ENCODE data around the gene NPM1.
A peak's percentile ranks its signal among the peaks of the same experiment; 100 is the strongest.

The NPM1 gene

GRCh38 chr5:171418316-171418981, 30.8 kb downstream of the NPM1 start (continued):
- no peak for TF ChIP-seq REPIN1 (tag by site-specific recombination; IDR thresholded peaks at IDR 0.05; ENCODE audit: low read depth)
- no peak for TF ChIP-seq ZNF677 (tag by site-specific recombination; IDR thresholded peaks at IDR 0.05)
- no peak for TF ChIP-seq ZNF112 (tag by site-specific recombination; IDR thresholded peaks at IDR 0.05)
- TF ChIP-seq ZBTB17 (tag by site-specific recombination; IDR thresholded peaks at IDR 0.05), result no peak
- TF ChIP-seq BCL11A (tag by site-specific recombination; IDR thresholded peaks at IDR 0.05; ENCODE audit: low read depth), result peak; percentile 61
- TF ChIP-seq, protein P1, sequence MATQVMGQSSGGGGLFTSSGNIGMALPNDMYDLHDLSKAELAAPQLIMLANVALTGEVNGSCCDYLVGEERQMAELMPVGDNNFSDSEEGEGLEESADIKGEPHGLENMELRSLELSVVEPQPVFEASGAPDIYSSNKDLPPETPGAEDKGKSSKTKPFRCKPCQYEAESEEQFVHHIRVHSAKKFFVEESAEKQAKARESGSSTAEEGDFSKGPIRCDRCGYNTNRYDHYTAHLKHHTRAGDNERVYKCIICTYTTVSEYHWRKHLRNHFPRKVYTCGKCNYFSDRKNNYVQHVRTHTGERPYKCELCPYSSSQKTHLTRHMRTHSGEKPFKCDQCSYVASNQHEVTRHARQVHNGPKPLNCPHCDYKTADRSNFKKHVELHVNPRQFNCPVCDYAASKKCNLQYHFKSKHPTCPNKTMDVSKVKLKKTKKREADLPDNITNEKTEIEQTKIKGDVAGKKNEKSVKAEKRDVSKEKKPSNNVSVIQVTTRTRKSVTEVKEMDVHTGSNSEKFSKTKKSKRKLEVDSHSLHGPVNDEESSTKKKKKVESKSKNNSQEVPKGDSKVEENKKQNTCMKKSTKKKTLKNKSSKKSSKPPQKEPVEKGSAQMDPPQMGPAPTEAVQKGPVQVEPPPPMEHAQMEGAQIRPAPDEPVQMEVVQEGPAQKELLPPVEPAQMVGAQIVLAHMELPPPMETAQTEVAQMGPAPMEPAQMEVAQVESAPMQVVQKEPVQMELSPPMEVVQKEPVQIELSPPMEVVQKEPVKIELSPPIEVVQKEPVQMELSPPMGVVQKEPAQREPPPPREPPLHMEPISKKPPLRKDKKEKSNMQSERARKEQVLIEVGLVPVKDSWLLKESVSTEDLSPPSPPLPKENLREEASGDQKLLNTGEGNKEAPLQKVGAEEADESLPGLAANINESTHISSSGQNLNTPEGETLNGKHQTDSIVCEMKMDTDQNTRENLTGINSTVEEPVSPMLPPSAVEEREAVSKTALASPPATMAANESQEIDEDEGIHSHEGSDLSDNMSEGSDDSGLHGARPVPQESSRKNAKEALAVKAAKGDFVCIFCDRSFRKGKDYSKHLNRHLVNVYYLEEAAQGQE (tag by site-specific recombination; IDR thresholded peaks at IDR 0.05), result peak; percentile 98
- no peak for TF ChIP-seq ZFP3 (tag by site-specific recombination; IDR thresholded peaks at IDR 0.05; ENCODE audit: low read depth)
- no peak for TF ChIP-seq GLIS2 (tag by site-specific recombination; IDR thresholded peaks at IDR 0.05)
- TF ChIP-seq ZNF138 (tag by site-specific recombination; IDR thresholded peaks at IDR 0.05; ENCODE audit: borderline replicate concordance), result no peak
- TF ChIP-seq ZNF391 (tag by site-specific recombination; IDR thresholded peaks at IDR 0.05; ENCODE audit: borderline replicate concordance, low read depth), result no peak
- no peak for TF ChIP-seq YY2 (tag by site-specific recombination; IDR thresholded peaks at IDR 0.05)
- TF ChIP-seq KLF1 (tag by site-specific recombination; IDR thresholded peaks at IDR 0.05), result no peak
- TF ChIP-seq, protein P2, sequence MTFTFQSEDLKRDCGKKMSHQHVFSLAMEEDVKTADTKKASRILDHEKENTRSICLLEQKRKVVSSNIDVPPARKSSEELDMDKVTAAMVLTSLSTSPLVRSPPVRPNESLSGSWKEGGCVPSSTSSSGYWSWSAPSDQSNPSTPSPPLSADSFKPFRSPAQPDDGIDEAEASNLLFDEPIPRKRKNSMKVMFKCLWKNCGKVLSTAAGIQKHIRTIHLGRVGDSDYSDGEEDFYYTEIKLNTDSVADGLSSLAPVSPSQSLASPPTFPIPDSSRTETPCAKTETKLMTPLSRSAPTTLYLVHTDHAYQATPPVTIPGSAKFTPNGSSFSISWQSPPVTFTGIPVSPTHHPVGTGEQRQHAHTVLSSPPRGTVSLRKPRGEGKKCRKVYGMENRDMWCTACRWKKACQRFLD (tag by site-specific recombination; IDR thresholded peaks at IDR 0.05), result no peak
- no peak for TF ChIP-seq ZNF132 (tag by site-specific recombination; IDR thresholded peaks at IDR 0.05; ENCODE audit: borderline replicate concordance)
- TF ChIP-seq ZBTB20 (tag by site-specific recombination; IDR thresholded peaks at IDR 0.05), result 0 out of 2 replicates have a peak, but pooled peaks have one; percentile 50
- TF ChIP-seq ZNF174 (tag by site-specific recombination; IDR thresholded peaks at IDR 0.05), result no peak
- TF ChIP-seq ZSCAN23 (tag by site-specific recombination; IDR thresholded peaks at IDR 0.05), result no peak
- no peak for TF ChIP-seq SETDB1 (IDR thresholded peaks at IDR 0.05; ENCODE audit: insufficient read length, low read length)
- no peak for TF ChIP-seq YY1 (tag by site-specific recombination; IDR thresholded peaks at IDR 0.05)
- TF ChIP-seq ZNF629 (tag by site-specific recombination; IDR thresholded peaks at IDR 0.05), result no peak
- TF ChIP-seq ZBTB44 (tag by site-specific recombination; IDR thresholded peaks at IDR 0.05), result no peak
- no peak; the same call in 1 of the 2 replicates for TF ChIP-seq ZNF843 (tag by site-specific recombination; IDR thresholded peaks at IDR 0.05)
- no peak for TF ChIP-seq ZNF423 (tag by site-specific recombination; IDR thresholded peaks at IDR 0.05)
- TF ChIP-seq PRDM4 (tag by site-specific recombination; IDR thresholded peaks at IDR 0.05), result no peak
- no peak for TF ChIP-seq SALL2 (tag by site-specific recombination; IDR thresholded peaks at IDR 0.05; ENCODE audit: borderline replicate concordance)
- no peak for TF ChIP-seq ZNF37A (tag by site-specific recombination; IDR thresholded peaks at IDR 0.05)
- no peak for TF ChIP-seq ZNF311 (tag by site-specific recombination; IDR thresholded peaks at IDR 0.05; ENCODE audit: borderline replicate concordance)
- no peak for TF ChIP-seq ZNF426 (tag by site-specific recombination; IDR thresholded peaks at IDR 0.05)
